H1 (cell line): Measurements from ENCODE around the gene EPHB1. TPM values are rescaled to one million over a fixed set of nuclear protein-coding genes. Genes with fewer than 3 reads are reported as not detected.

Source experiments
- CTCF ChIA-PET: fragments of 300-600 bp; sonication (Branson Sonifier 250); formaldehyde crosslinking; loops from one replicate; lab custom pipeline; 2021; ENCODE audit not compliant: partially characterized antibody; lab: Charles Lee
- POLR2A ChIA-PET: fragments of 300-600 bp; sonication (Branson Sonifier 250); formaldehyde crosslinking; loops from one replicate; lab custom pipeline; 2021; ENCODE audit warnings: inconsistent platforms; ENCODE audit not compliant: partially characterized antibody; lab: Charles Lee
- DNase-seq, 2 experiments: peaks; one replicate each; pipeline versions ENCODE4 v3.0.0 to v3.0.0-alpha.2; 2010 to 2022; ENCODE audit warnings: low spot score in 2 of 2, low read depth in 1 of 2, mixed read lengths in 1 of 2
- FAIRE-seq: peaks from 2 replicates; lab custom pipeline; 2011; peaks lifted over from hg19 to GRCh38; lab: Jason Lieb, UNC
- H2AFZ ChIP-seq: 2 replicates; pipeline ENCODE4 v1.8.1; 2012; ENCODE audit warnings: low read length, inconsistent platforms
- H2AK5ac ChIP-seq: 2 replicates; pipeline ENCODE4 v1.6.1; 2013; ENCODE audit warnings: low read depth, low read length
- H2BK120ac ChIP-seq: replicated peaks from 2 replicates; pipeline ENCODE3; 2013; ENCODE audit warnings: low read depth, low read length, inconsistent platforms
- H2BK12ac ChIP-seq: 2 replicates; pipeline ENCODE4 v1.6.1; 2013; ENCODE audit warnings: low read depth, low read length
- H2BK15ac ChIP-seq: 2 replicates; pipeline ENCODE4 v1.6.1; 2013; ENCODE audit warnings: low read length
- H2BK20ac ChIP-seq: 2 replicates; pipeline ENCODE4 v1.6.1; 2013; ENCODE audit warnings: low read length
- H2BK5ac ChIP-seq: 2 replicates; pipeline ENCODE4 v1.6.1; 2013; ENCODE audit warnings: low read depth, low read length
- H3K14ac ChIP-seq: 2 replicates; pipeline ENCODE4 v1.6.1; 2013; ENCODE audit warnings: inconsistent platforms; ENCODE audit not compliant: insufficient read length
- H3K18ac ChIP-seq: 2 replicates; pipeline ENCODE4 v1.6.1; 2013; ENCODE audit warnings: low read length; ENCODE audit errors: extremely low read depth
- H3K23ac ChIP-seq: 2 replicates; pipeline ENCODE4 v1.6.1; 2013; ENCODE audit warnings: inconsistent platforms; ENCODE audit not compliant: insufficient read length
- H3K23me2 ChIP-seq: 2 replicates; pipeline ENCODE4 v1.6.1; 2013; ENCODE audit warnings: low read depth, low read length
- H3K27ac ChIP-seq: 2 replicates; pipeline ENCODE4 v1.6.1; 2011; ENCODE audit warnings: low read depth, low read length, inconsistent platforms
- H3K27me3 ChIP-seq, 4 experiments: replicated peaks in 1 of 4; 1 replicate in 1 of 4; 2 replicates in 3 of 4; pipeline versions ENCODE4 v1.6.1 to v1.8.1; 2011 to 2013; ENCODE audit warnings: low read length in 3 of 4, mild to moderate bottlenecking in 3 of 4, inconsistent platforms in 2 of 4, mixed read lengths in 2 of 4, moderate library complexity in 1 of 4; ENCODE audit not compliant: control insufficient read depth in 3 of 4, insufficient read depth in 3 of 4; ENCODE audit errors: extremely low read depth in 1 of 4
- H3K36me3 ChIP-seq, 4 experiments: 2 replicates each; pipeline versions ENCODE4 v1.6.1 to v1.8.1; 2011 to 2013; ENCODE audit warnings: mild to moderate bottlenecking in 4 of 4, low read length in 3 of 4, moderate library complexity in 2 of 4, control low read depth in 1 of 4, inconsistent platforms in 1 of 4; ENCODE audit not compliant: insufficient read depth in 4 of 4, control insufficient read depth in 2 of 4
- H3K4ac ChIP-seq: replicated peaks from 2 replicates; pipeline ENCODE3; 2013; ENCODE audit warnings: low read length, low read depth, mixed read lengths, inconsistent platforms; ENCODE audit not compliant: insufficient read length
- H3K4me1 ChIP-seq, 4 experiments: replicated peaks in 1 of 4; 1 replicate in 1 of 4; 2 replicates in 3 of 4; pipeline versions ENCODE4 v1.6.1 to v1.8.1; 2011 to 2013; ENCODE audit warnings: low read length in 3 of 4, inconsistent platforms in 2 of 4, mixed read lengths in 1 of 4; ENCODE audit not compliant: insufficient read depth in 4 of 4, control insufficient read depth in 3 of 4
- H3K4me2 ChIP-seq, 2 experiments: 2 replicates each; pipeline versions ENCODE4 v1.6.1 to v1.8.1; 2011 to 2013; ENCODE audit warnings: low read depth in 2 of 2, low read length in 2 of 2, control low read depth in 1 of 2, inconsistent platforms in 1 of 2, mild to moderate bottlenecking in 1 of 2; ENCODE audit not compliant: insufficient read depth in 1 of 2
- H3K4me3 ChIP-seq, 4 experiments: fragments of 200-600, 300-600 bp in 1 of 4; sonication (generic), shearing (Covaris generic), sonication (Bioruptor Twin) in 1 of 4; 2 replicates each; pipeline versions ENCODE4 v1.5.1 to v1.8.1; 2011 to 2016; ENCODE audit warnings: low read length in 4 of 4, low read depth in 3 of 4, control low read depth in 2 of 4, inconsistent platforms in 2 of 4, mild to moderate bottlenecking in 2 of 4, mixed read lengths in 1 of 4, moderate library complexity in 1 of 4; ENCODE audit not compliant: insufficient read depth in 2 of 4; ENCODE audit errors: extremely low read depth in 1 of 4
- H3K56ac ChIP-seq: replicated peaks from 2 replicates; pipeline ENCODE3; 2013; ENCODE audit warnings: low read depth, mild to moderate bottlenecking, mixed read lengths, low read length, inconsistent platforms; ENCODE audit not compliant: insufficient read length
- H3K79me1 ChIP-seq: 2 replicates; pipeline ENCODE4 v1.6.1; 2013; ENCODE audit warnings: low read depth, low read length, control low read depth
- H3K79me2 ChIP-seq, 2 experiments: 2 replicates each; pipeline versions ENCODE4 v1.6.1 to v1.8.1; 2012 to 2013; ENCODE audit warnings: low read length in 2 of 2, mild to moderate bottlenecking in 2 of 2, inconsistent platforms in 1 of 2; ENCODE audit not compliant: insufficient read depth in 2 of 2, control insufficient read depth in 1 of 2
- H3K9ac ChIP-seq, 4 experiments: replicated peaks in 1 of 4; 1 replicate in 1 of 4; 2 replicates in 3 of 4; pipeline versions ENCODE4 v1.6.1 to v1.8.1; 2011 to 2013; ENCODE audit warnings: low read depth in 3 of 4, low read length in 3 of 4, control low read depth in 2 of 4, mild to moderate bottlenecking in 2 of 4, moderate library complexity in 2 of 4, inconsistent platforms in 1 of 4; ENCODE audit errors: extremely low read depth in 1 of 4
- H3K9me3 ChIP-seq, 2 experiments: 2 replicates each; pipeline versions ENCODE4 v1.6.1 to v1.8.1; 2012 to 2013; ENCODE audit warnings: mild to moderate bottlenecking in 2 of 2, moderate library complexity in 2 of 2, control low read depth in 1 of 2, inconsistent platforms in 1 of 2, low read depth in 1 of 2, low read length in 1 of 2, mixed read lengths in 1 of 2; ENCODE audit not compliant: insufficient read depth in 2 of 2
- H4K20me1 ChIP-seq, 2 experiments: replicated peaks in 1 of 2; 2 replicates each; pipeline versions ENCODE3 to v1.8.1; 2011 to 2013; ENCODE audit warnings: inconsistent platforms in 2 of 2, low read length in 2 of 2, mild to moderate bottlenecking in 1 of 2; ENCODE audit not compliant: insufficient read depth in 2 of 2, control insufficient read depth in 1 of 2
- H4K5ac ChIP-seq: 2 replicates; pipeline ENCODE4 v1.6.1; 2013; ENCODE audit warnings: low read length, low read depth, mixed read lengths, inconsistent platforms; ENCODE audit not compliant: insufficient read length
- H4K8ac ChIP-seq: 2 replicates; pipeline ENCODE4 v1.8.0; 2013; ENCODE audit warnings: mild to moderate bottlenecking, moderate library complexity, low read length, inconsistent platforms; ENCODE audit not compliant: insufficient read depth; ENCODE audit errors: extremely low read depth
- H4K91ac ChIP-seq: replicated peaks from 2 replicates; pipeline ENCODE3; 2013; ENCODE audit warnings: low read length, mixed read lengths, inconsistent platforms; ENCODE audit not compliant: insufficient read length
- CTCF ChIP-seq, 3 experiments: IDR thresholded peaks; 1 replicate in 2 of 3; 2 replicates in 1 of 3; pipeline versions ENCODE4 v1.5.1 to v1.6.1; 2011; ENCODE audit warnings: low read length in 3 of 3, mild to moderate bottlenecking in 3 of 3, inconsistent platforms in 2 of 3, low read depth in 1 of 3, moderate library complexity in 1 of 3; ENCODE audit not compliant: insufficient read depth in 1 of 3; ENCODE audit errors: control extremely low read depth in 1 of 3
- FOSL1 ChIP-seq: IDR thresholded peaks from 2 replicates; pipeline ENCODE4 v1.6.1; 2011; ENCODE audit warnings: mild to moderate bottlenecking, low read depth, low read length, moderate library complexity; ENCODE audit not compliant: insufficient read depth
- HDAC6 ChIP-seq: IDR thresholded peaks from one replicate; pipeline ENCODE4 v1.7.1; 2012; ENCODE audit warnings: low read depth, mild to moderate bottlenecking, inconsistent platforms, low read length, moderate library complexity
- KDM1A ChIP-seq: fragments of 200-600, 300-600 bp; sonication (generic); IDR thresholded peaks from 2 replicates; pipeline ENCODE4 v1.7.1; 2016; ENCODE audit warnings: mild to moderate bottlenecking, low read length, borderline replicate concordance
- KDM4A ChIP-seq: IDR thresholded peaks from one replicate; pipeline ENCODE4 v1.7.1; 2012; ENCODE audit warnings: low read depth, mild to moderate bottlenecking, moderate library complexity, low read length, inconsistent platforms; ENCODE audit not compliant: severe bottlenecking
- RFX5 ChIP-seq: IDR thresholded peaks from 2 replicates; pipeline ENCODE4 v1.6.1; 2011; ENCODE audit warnings: low read depth, low read length, improper control_type of control experiment, borderline replicate concordance
- RNF2 ChIP-seq: fragments of 200-900, 300-1000 bp; sonication (generic); IDR thresholded peaks from 2 replicates; pipeline ENCODE4 v1.7.1; 2016; ENCODE audit warnings: borderline replicate concordance, low read depth, mild to moderate bottlenecking, antibody characterized with exemption, low read length; ENCODE audit not compliant: poor library complexity, severe bottlenecking; ENCODE audit errors: missing control alignments
- SIRT6 ChIP-seq: IDR thresholded peaks from one replicate; pipeline ENCODE4 v1.7.1; 2012; ENCODE audit warnings: low read length, inconsistent platforms
- TCF12 ChIP-seq: IDR thresholded peaks from 2 replicates; pipeline ENCODE4 v1.6.1; 2011; ENCODE audit warnings: low read depth, mild to moderate bottlenecking, low read length
- YY1 ChIP-seq: IDR thresholded peaks from 2 replicates; pipeline ENCODE4 v1.6.1; 2011; ENCODE audit warnings: low read depth, mild to moderate bottlenecking, low read length
- WGBS, 2 experiments: shearing (Covaris generic) in 1 of 2; methylation state at CpG; one replicate each; pipeline versions ENCODE4 v1.1.6 to v1.1.7; 2013 to 2015; ENCODE audit warnings: low lambda C conversion rate in 2 of 2, mixed read lengths in 2 of 2, inconsistent platforms in 1 of 2, low coverage in 1 of 2, missing lambda C conversion rate in 1 of 2; ENCODE audit not compliant: insufficient replicate concordance in 2 of 2, insufficient coverage in 1 of 2, insufficient read length in 1 of 2; ENCODE audit errors: extremely low coverage in 1 of 2, missing lambda C conversion rate in 1 of 2; 5-methylcytosine and 5-hydroxymethylcytosine counted together
- polyA plus RNA-seq, 7 experiments: library from polyadenylated mRNA; depleted of rRNA in 3 of 7; stranded (reverse) in 5 of 7; unstranded in 2 of 7; fragments of >200 nt in 5 of 7; fragments of 200-250 nt in 2 of 7; gene quantifications; 1 replicate in 5 of 7; 2 replicates in 1 of 7; 4 replicates in 1 of 7; pipeline versions ENCODE4 v1.2.1 to v1.2.3, GENCODE V29; 2011 to 2013; ENCODE audit warnings: missing spikeins in 2 of 7, mixed read lengths in 2 of 7
- total RNA-seq: library from RNA; stranded (reverse); fragmentation: NEBNext Ultra II Directional; extraction: Animal tissue kit (Norgen Biotek cat#: 25700); gene quantifications from 2 replicates; pipeline ENCODE4 v1.2.1, GENCODE V29; 2021

EPHB1 gene
- total and polyA plus RNA-seq, 2 of the 8 experiments (the other 6 are each of a cell fraction or from before 2014, with no cell fraction given) = 3.5 to 5.9 TPM

- Histone ChIP-seq H3K27me3 (peaks cover 12 to 28% (median 16%) of the 10 kb centered on the region in 4 experiments; a peak in 5 of 7 replicates), H3K27ac (no peak overlapping the region), H2BK12ac (no peak overlapping the region), H3K18ac (no peak overlapping the region), H3K23me2 (no peaks in the 10 kb centered on the region), H3K23ac (no peak overlapping the region), H4K20me1 (peaks cover 3 to 5% of the 10 kb centered on the region in 2 experiments), H2BK120ac (no peak overlapping the region), H3K4me1 (peaks cover 0 to 6% (median 2%) of the 10 kb centered on the region in 4 experiments; a peak in 3 of 7 replicates), H3K4ac (no peak overlapping the region), H3K79me2 (no peaks in the 10 kb centered on the region), H4K91ac (no peak overlapping the region), H4K5ac (no peak overlapping the region), H2AFZ (no peak overlapping the region), H3K9ac (no peak overlapping the region; a peak in 1 of 7 replicates), H2AK5ac (no peak overlapping the region), H3K79me1 (no peaks in the 10 kb centered on the region), H2BK5ac (no peak overlapping the region), H3K56ac (no peak overlapping the region), H2BK20ac (no peak overlapping the region), H3K9me3 (no peaks in the 10 kb centered on the region), H3K4me2 (no peak overlapping the region), H2BK15ac (no peak overlapping the region), H3K4me3 (no peak overlapping the region), H3K14ac (no peak overlapping the region), H4K8ac (no peak overlapping the region), H3K36me3 (no peaks in the 10 kb centered on the region)
- ChIA-PET CTCF (interaction anchor here (1.0 to 1.5 kb wide), 5 partner anchors 10 to 298 kb away, joined by 3 to 7 read pairs (median 3); no protein-coding TSS in a partner anchor), POLR2A (no interaction called here)
- DNase-seq (no peak), FAIRE-seq (no peak)
- 94% methylated on average over 7 of the region's 7 CpGs; no CpG with 5 or more reads in 1 of the 2 experiments for WGBS, 2 experiments
- no peak for TF ChIP-seq SIRT6
- TF ChIP-seq YY1 = no peak
- no peak for TF ChIP-seq TCF12
- no peak for TF ChIP-seq KDM4A
- no peak for TF ChIP-seq RNF2
- no peak for TF ChIP-seq HDAC6
- no peak for TF ChIP-seq FOSL1
- TF ChIP-seq CTCF (IDR thresholded peaks at IDR 0.05; ENCODE audit: control extremely low read depth in 1 of 3, insufficient read depth in 1 of 3, low read depth in 1 of 3, low read length in 3 of 3) = no peak
- TF ChIP-seq RFX5 = no peak
- TF ChIP-seq KDM1A = no peak
Observed at GRCh38 chr3:134898181-134898754, 103.2 kb downstream of the EPHB1 start.
